ENCODE measurements around the gene DIS3L.
"Not testable (repeated sequence)": the region's sequence is repeated elsewhere in the genome, so short reads cannot be mapped to it uniquely, and the experiment has no call there.

DIS3L gene

DNA sequence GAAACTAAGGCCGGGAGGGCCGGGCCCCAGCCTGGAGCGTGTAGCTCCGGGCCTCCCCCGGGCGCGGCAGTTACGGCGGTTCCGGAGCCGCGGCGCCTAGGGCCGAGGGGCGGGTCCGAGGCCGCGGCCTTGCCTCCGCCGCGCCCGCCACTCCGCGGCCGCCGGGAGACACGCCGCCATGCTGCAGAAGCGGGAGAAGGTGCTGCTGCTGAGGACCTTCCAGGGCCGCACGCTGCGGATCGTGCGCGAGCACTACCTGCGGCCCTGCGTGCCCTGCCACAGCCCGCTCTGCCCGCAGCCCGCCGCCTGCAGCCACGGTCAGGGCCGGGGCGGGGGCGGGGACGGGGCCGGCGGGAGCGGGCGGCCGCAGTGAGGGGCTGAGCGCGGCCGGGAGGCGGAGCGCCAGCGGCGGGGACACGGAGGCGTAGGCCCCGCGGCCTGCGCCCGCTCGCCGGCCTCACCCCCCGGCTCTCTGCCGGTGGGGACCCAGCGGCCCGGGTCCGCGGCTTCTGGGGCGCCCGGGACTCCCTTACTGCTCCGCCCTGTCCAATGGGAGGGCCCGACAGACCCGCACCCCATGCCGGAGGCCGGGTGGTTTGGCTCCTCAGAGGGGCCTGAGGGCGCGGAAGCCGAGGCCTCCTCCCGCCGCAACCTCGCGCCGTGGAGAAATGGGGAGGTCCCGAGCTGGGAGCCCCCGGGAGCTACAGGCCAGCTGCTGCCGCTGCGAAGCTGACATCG lies at the start of gene DIS3L:
Gene DIS3L, plus strand, starts transcription at position 150 of the 738 bp plus-strand sequence. Its CDS starts 29 bp downstream, at position 179.
- DNase-seq = peak; percentile 75

- DNase-seq = not testable (repeated sequence)
Observed at GRCh38 chr15:66245832-66246231, 47.5 kb upstream of the DIS3L start.

DNA sequence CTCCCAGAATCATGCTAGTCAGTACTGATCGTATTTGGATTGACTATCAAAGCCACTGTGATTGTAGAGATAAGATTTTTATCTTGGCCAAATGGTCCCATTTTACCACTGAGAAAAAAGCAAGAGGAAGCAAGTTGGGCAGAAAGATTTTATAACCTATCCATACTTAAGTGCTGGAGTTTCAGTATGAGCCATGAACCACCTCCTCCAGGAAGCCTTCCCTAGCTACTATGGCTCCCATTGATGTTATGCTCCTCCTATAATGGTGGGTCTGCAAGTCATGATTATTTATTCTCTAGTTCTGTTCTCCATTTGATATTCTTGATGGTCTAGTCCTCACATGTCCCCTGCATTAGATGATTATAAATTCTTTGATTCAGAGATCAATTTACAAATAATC lies 46.4 kb upstream of the DIS3L start:
- DNase-seq = no peak

DNA sequence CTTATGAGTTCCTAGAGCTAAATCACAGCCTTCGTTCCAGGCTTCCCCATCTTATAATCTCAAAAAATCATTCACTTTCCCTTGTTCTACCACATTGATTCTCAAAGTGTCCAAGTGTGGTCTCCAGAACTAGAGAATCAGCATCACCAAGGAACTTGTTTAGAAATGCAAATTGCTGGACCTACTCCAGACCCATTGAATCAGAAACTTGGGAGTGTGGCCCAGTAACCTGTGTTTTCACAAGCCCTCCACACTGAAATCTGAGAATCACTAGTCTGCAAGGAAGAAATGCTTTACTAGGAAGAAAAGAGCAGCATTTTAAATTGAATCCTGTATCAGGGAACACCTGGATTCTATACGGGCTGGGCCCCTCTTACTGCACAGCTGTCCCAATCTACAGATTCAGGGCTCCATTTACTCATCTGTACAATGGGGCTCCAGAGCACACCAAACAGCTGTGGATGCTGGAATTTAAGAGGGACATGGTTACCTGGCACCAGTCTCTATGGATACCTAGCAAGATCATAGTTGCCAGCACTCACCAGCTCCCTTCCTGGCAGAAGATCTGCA lies 43.7 kb upstream of the DIS3L start:
- no peak for DNase-seq

DNA sequence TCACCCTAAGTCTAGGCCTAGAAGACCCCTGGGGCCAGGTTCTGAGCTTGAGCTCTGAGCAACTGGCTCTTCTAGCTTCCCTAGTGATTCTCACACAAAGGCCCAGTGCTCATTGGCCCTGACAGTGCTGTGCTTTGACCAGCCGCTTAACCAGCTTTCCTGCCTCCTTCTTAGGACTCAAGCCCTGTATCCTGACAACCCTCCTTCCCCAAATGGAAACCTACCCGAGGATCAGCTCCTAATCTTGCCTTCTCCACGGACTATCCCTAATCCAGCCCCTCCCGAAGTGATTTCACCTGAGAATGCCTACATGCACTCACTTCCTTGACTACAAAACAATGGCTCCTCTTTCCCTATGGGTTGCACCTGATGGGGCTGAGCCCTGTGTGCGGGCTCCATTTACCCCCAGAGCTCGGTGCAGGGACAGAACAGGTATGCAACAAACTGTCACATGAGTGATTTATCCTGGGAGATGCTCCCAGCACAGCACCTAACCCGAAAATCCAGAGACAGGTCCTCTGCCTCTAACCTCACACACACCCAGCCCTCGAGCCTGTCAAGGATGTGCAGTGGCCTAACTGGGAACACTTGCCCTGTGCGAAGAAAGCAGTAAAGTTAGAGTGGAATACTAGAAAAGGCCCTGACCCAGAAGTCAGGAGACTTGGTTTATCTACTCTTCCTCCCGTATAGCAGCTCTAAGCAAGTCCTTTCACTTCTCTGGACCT lies 42.1 kb upstream of the DIS3L start:
- no peak for DNase-seq

GRCh38 chr15:66251790-66252684 lies 41.3 kb upstream of the DIS3L start:
- peak; percentile 16 for DNase-seq

DNA sequence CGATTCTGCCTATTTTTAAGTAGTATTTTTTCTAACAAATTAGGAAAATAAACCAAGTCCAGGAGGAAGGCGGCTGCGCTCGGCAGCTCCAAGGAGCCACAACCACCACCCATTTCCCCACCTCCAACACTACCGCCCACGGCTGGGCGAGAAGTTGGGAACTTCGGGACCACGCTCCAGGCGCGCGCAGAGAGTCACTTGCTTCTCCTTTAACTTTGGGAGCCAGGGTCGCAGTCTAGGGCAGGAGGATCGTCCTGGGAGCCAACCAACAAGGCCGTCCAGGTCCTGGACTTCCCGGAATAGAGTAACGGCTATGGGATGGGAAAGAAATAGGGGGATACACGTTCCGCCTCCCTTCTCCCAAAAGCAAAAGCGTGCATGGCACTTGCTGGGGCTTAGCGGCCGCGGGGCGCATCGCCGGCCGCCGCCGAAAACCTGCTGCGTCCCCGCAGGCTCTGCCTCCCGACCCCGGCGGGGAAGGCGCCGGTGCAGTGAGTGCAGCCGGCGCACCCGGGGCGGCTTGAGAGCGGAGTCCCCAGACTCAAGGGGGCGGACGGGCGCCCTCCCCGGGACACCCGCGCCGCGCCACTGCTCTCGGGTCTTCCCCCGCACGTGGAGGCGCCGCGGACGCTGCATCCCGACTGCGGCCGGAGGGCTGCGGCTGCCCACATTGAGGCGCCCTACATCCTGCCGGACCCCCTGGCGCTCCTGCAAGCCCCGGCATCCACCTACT lies 40.5 kb upstream of the DIS3L start:
- no peak for DNase-seq

- no peak for DNase-seq
Observed at GRCh38 chr15:66253418-66254088, 39.8 kb upstream of the DIS3L start, which contains the start of gene MEGF11. Gene MEGF11, minus strand, starts transcription at chr15:66253750. Its CDS starts 125,347 bp downstream, at chr15:66128403.

DNA sequence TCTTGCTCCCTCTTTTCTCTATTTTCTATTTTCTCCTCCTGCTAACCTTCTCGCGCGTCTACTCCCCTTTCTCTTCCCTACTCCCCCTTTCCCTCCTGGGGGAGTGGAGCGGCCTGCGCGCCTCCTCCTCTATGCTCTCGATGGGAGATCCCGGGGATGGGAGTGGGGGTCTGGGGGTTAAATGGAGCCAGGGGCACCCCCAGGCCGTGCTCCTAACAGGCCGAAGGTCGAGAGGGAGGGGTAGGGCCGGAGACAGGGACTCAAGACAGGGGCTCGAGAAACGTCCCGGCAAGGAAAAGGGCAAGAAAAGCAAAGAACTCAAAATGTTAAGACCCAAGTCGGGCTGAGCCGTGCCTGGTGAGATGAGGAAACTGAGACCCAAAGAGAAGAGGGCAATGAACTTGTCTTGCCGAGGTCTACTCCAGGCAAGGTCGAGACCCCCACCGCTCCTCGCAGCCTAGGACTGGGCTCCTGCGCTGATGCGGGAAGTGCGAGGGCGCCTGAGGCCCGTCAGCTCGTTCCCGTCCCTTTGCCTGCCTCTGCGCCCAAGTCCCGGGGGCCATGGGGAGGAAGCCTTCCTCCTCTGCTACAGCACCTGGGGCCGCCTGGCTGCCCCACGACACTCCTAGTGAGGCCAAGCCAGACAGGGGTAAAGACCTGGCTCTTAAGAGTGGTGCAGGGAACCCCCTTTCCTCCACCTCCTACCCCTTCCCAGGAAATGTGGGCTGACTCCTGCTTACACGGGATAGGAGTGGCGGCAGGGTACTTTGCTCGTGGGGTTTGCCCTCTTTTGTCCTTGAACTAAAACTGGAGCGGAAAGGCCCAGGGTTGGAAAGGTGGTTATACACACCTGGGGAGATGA lies 39.0 kb upstream of the DIS3L start:
- no peak for DNase-seq

DNA sequence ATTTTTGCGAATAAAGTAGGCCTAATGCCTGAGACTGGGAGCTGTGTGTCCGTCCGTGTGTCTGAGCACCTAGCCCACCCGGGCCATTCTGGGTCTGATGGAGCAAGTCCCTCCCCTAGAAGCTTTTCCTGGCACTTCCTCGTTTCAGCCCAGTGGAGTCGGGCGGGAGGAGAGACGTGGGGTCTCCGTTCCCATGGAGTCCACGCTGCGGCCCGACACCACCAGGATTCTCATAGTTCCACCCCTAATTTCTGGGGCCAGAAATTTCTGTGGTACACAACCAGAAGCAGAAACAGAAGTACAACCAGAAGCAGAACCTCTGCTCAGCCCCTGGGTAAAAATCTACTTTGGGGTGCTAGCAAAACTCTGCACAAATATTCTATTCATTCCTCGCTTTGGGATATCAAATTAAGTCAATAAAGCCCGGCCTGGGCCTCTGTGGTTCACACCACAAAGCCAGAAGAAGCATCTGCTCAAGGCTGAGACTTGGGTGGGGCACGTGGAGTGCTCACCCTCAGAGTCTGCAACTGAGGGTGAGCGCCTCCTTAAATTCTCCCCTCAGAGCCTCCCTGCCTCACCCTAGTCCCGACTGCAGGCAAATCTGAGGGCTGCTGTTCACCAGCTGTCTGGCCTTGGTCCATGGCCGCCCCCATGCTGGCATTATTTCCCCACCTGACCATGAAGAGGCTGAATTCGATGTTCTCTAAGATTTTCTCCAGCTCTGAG lies 38.3 kb upstream of the DIS3L start:
- no peak for DNase-seq

DNA sequence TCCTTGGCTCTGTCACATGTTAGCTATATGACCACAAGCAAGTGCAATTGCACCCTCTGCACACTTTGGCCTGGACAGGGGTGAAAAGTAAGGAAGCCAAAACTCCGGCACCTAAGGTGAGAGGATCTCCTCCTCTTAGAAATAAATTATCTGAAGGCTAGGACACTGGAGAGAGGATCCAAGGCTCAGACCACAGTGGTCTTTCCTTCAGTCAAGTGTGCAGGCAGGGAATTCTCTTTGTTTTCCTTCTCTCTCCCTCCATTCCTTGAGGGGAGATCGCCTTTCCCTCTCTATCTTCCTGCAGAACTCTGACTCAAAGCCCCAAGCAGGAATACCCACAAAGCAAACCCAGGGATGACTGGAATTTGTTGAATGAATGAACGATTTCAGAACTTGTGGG lies 36.7 kb upstream of the DIS3L start:
- DNase-seq = no peak

DNA sequence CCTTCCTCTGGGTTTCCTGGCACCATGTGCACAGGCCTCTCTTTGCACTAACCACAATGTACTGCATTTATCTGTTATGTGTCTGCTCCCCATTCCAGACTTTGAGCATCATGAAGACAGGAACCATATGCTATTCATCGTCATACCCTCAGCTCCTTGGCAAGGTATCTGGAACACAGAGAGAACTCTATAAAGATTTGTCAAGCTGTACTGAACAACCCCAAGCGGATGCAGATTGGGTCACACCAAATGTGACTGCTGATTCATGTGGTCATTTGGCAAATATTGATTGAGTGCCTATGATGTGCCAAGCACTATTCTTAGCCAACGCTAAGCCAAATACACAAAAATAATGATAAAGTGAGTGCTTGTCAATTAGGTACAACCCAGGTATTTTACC lies 32.3 kb upstream of the DIS3L start:
- DNase-seq = no peak

- DNase-seq = not testable (repeated sequence)
Observed at GRCh38 chr15:66262837-66263236, 30.5 kb upstream of the DIS3L start.

DNA sequence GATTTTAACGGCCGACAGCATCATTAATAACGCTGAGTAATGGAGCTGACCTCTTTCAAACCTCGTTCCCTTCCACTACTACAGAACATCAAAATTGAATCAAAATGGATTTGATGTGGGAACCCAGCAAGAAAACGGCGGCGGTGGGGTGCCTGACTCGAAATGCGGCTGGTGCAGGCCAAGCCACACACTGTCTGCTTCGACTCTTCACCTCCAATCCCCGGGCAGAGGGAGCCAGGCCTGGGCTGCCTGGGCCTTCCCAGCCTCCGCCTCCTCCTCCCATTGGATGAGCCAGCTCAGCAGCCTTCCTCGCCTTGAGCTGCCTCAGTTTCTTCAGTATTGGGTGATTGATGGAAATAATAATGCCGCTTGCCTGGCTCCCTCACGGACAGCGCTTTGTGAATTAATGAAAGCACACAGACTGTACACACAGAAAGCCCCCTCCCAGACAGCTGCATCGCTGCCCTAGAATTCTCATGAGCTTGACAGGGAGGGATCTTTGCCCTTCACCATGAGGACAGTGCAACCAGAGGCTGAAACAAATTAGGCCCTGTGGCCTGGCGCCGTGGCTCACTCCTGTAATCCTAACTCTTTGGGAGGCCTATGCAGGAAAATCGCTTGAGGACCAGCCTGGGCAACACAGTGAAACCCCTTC lies 28.4 kb upstream of the DIS3L start:
- no peak for DNase-seq

- DNase-seq = no peak
Observed at GRCh38 chr15:66269326-66270090, 23.9 kb upstream of the DIS3L start.

DNA sequence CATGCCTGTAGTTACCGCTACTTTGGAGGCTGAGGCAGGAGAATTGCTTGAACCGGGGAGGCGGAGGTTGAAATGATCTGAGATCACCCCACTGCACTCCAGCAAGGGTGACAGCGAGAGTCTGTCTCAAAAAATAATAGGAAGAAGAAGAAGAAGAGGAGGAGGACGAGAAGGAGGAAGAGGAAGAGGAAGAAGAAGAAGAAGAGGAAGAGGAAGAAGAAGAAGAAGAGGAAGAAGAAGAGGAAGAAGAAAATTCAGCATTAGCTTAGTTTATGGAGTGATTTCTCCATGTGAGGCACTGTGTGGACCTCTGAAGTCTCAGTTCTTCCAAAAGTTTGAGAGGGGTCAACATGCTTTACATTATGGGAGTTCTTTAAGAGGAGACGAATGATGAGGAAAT lies 22.4 kb upstream of the DIS3L start:
- no peak for DNase-seq

GRCh38 chr15:66275352-66275751 lies 18.0 kb upstream of the DIS3L start:
- DNase-seq = no peak

DNA sequence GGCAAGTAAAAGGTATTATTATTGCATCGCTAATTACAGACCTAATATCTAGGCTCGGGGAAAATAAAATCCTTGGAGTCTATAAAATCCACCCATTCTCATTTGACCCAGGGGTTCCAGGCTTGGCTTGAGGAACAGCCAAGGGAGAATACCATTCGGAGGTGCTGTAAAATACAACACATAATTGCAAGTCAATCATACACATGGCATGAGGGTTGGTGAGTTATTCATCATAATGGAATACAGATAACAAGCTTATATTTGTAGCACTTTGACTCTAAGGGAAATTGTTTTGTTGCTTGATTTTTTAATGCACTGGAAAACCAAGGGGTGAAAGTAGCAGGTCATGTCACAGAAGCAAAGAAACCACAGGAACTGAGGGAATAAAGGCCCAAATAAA lies 16.8 kb upstream of the DIS3L start:
- DNase-seq = no peak

GRCh38 chr15:66278056-66278455 lies 15.3 kb upstream of the DIS3L start:
- no peak for DNase-seq

Measured in hematopoietic multipotent progenitor cell treated with erythropoietin and hydrocortisone succinate and interleukin-3 and kit ligand, for 8 days (in vitro differentiated cells).